Fibroblast of skin of right quadriceps (primary cell): ENCODE measurements around the gene TNNI3K.

ENCODE experiments used
- DNase-seq: peaks from one replicate; pipeline ENCODE4 v3.0.0-alpha.2; 2013

Gene TNNI3K

GRCh38 chr1:74452035-74452434, 216.8 kb downstream of the TNNI3K start:
- no peak for DNase-seq

- no peak for DNase-seq
Measured at GRCh38 chr1:74453277-74453676, 218.1 kb downstream of the TNNI3K start.

GRCh38 chr1:74455390-74455789, 220.2 kb downstream of the TNNI3K start:
- DNase-seq = no peak

GRCh38 chr1:74457253-74457652, 222.1 kb downstream of the TNNI3K start:
- no peak for DNase-seq

- DNase-seq = peak; percentile 70
Measured at GRCh38 chr1:74463333-74463988, 228.3 kb downstream of the TNNI3K start.

GRCh38 chr1:74464037-74464436, 228.8 kb downstream of the TNNI3K start:
- no peak for DNase-seq

GRCh38 chr1:74465193-74465681, 230.1 kb downstream of the TNNI3K start:
- no peak for DNase-seq

- DNase-seq = no peak
Measured at GRCh38 chr1:74467786-74468377, 232.7 kb downstream of the TNNI3K start.

- DNase-seq = peak; percentile 35
Measured at GRCh38 chr1:74468982-74469603, 233.9 kb downstream of the TNNI3K start.

GRCh38 chr1:74470251-74470650, 235.1 kb downstream of the TNNI3K start:
- peak; percentile 3 for DNase-seq

- no peak for DNase-seq
Measured at GRCh38 chr1:74470936-74471335, 235.7 kb downstream of the TNNI3K start.

GRCh38 chr1:74471470-74471869, 236.3 kb downstream of the TNNI3K start:
- DNase-seq = no peak

- DNase-seq = no peak
Measured at GRCh38 chr1:74474585-74474984, 239.4 kb downstream of the TNNI3K start.

GRCh38 chr1:74478979-74479378, 243.8 kb downstream of the TNNI3K start:
- DNase-seq = no peak

- DNase-seq = no peak
Measured at GRCh38 chr1:74480068-74480467, 244.9 kb downstream of the TNNI3K start.

GRCh38 chr1:74481607-74482006, 246.4 kb downstream of the TNNI3K start:
- no peak for DNase-seq

GRCh38 chr1:74485622-74486021, 250.4 kb downstream of the TNNI3K start:
- DNase-seq = no peak

GRCh38 chr1:74486036-74486435, 250.8 kb downstream of the TNNI3K start:
- no peak for DNase-seq

- no peak for DNase-seq
Measured at GRCh38 chr1:74496669-74497068, 261.5 kb downstream of the TNNI3K start.

GRCh38 chr1:74498901-74499300, 263.7 kb downstream of the TNNI3K start:
- no peak for DNase-seq

GRCh38 chr1:74502432-74502831, 267.2 kb downstream of the TNNI3K start:
- peak; percentile 36 for DNase-seq

- DNase-seq = no peak
Measured at GRCh38 chr1:74502858-74503257, 267.7 kb downstream of the TNNI3K start.

- peak; percentile 34 for DNase-seq
Measured at GRCh38 chr1:74504125-74504932, 269.1 kb downstream of the TNNI3K start.
